Mammary epithelial cell (primary cell): Measurements from ENCODE around the gene ZNHIT1.

Experiments used
- EZH2 ChIP-seq: IDR thresholded peaks from 2 replicates; pipeline ENCODE4 v1.6.1; 2012; ENCODE audit warnings: low read length, inconsistent platforms, borderline replicate concordance
- TF ChIP-seq, protein P1 (sequence below), 2 donors: IDR thresholded peaks in 1 of 2; conservative IDR thresholded peaks in 1 of 2; 2 replicates each; pipeline ENCODE4 v1.5.1; 2011 to 2012; ENCODE audit warnings: inconsistent platforms in 2 of 2, low read length in 2 of 2, mild to moderate bottlenecking in 2 of 2, control low read depth in 1 of 2, low read depth in 1 of 2; ENCODE audit not compliant: insufficient read depth in 1 of 2; ENCODE audit errors: extremely low read depth in 1 of 2

DNA sequence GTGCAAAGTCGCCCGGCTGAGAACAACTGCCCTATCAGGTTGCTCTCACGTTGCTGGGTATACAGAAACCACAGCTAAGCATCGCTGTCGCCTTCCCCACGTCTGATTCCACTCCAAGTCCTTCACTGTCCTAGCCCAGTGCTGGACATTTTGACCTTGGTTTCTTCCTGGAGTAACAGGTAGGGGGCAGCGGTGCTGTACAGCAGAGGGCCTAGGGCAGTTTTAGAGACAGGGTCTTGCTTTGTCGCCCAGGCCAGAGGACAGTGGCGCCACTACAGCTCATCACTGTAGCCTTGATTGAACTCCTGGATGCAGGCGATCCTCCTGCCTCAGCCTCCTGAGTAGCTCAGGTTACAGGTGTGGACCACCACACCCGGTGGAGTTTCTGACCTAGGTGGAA lies 17.1 kb downstream of the ZNHIT1 start:
- TF ChIP-seq, protein P1, sequence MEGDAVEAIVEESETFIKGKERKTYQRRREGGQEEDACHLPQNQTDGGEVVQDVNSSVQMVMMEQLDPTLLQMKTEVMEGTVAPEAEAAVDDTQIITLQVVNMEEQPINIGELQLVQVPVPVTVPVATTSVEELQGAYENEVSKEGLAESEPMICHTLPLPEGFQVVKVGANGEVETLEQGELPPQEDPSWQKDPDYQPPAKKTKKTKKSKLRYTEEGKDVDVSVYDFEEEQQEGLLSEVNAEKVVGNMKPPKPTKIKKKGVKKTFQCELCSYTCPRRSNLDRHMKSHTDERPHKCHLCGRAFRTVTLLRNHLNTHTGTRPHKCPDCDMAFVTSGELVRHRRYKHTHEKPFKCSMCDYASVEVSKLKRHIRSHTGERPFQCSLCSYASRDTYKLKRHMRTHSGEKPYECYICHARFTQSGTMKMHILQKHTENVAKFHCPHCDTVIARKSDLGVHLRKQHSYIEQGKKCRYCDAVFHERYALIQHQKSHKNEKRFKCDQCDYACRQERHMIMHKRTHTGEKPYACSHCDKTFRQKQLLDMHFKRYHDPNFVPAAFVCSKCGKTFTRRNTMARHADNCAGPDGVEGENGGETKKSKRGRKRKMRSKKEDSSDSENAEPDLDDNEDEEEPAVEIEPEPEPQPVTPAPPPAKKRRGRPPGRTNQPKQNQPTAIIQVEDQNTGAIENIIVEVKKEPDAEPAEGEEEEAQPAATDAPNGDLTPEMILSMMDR (conservative IDR thresholded peaks at IDR 0.05 in 1 of 2, IDR thresholded peaks at IDR 0.05 in 1 of 2; ENCODE audit: extremely low read depth in 1 of 2, insufficient read depth in 1 of 2, low read depth in 1 of 2, low read length in 2 of 2) = peak; percentile 13 to 41
- TF ChIP-seq EZH2 = no peak
